Measurements from ENCODE around the gene NEO1.

- TF ChIP-seq CTCF (CRISPR knock-in tag; IDR thresholded peaks at IDR 0.05) (no peak), RFX5 (IDR thresholded peaks at IDR 0.05; ENCODE audit: low read depth, low read length) (no peak), KLF9 (CRISPR knock-in tag; IDR thresholded peaks at IDR 0.05; ENCODE audit: low read depth) (no peak), GATAD2A (CRISPR knock-in tag; IDR thresholded peaks at IDR 0.05) (no peak)
These were observed 20.6 kb upstream of the NEO1 start for GRCh38 chr15:73031648-73032047.
